HepG2 (cell line): Measurements from ENCODE around the gene NPPB. TPM values are rescaled to one million over a fixed set of nuclear protein-coding genes. Genes with fewer than 3 reads are reported as not detected.
A peak's percentile ranks its signal among the peaks of the same experiment; 100 is the strongest.

Source experiments
- ATAC-seq: fragments of 200-7000 bp; cut with Tn5 transposase; 3 replicates; pipeline ENCODE4 v1.9.1; 2020; ENCODE audit warnings: mild to moderate bottlenecking, moderate library complexity
- Bru-seq: library from RNA; stranded (reverse); fragments of 400-500 nt; gene quantifications from one replicate; lab custom pipeline; 2021; lab: Mats Ljungman, UMichigan
- BruChase-seq, 2 experiments: library from RNA; stranded (reverse); fragments of 400-500 nt; gene quantifications; one replicate each; lab custom pipeline; 2021; lab: Mats Ljungman, UMichigan
- BruUV-seq: library from RNA; stranded (reverse); fragments of 400-500 nt; replicated peaks from 2 replicates; lab custom pipeline; 2021; lab: Mats Ljungman, UMichigan
- CTCF ChIA-PET: fragments of 300-600 bp; formaldehyde crosslinking; extraction: SDS; loops from one replicate; lab custom pipeline; 2021; ENCODE audit warnings: low total read pairs, inconsistent platforms, low intra/inter-chr PET ratio; lab: Yijun Ruan, JAX
- POLR2A ChIA-PET: fragments of 350-600 bp; sonication (Branson Sonifier 250); formaldehyde crosslinking; loops from one replicate; lab custom pipeline; 2020; ENCODE audit warnings: antibody characterized with exemption, inconsistent platforms; lab: Yijun Ruan, JAX
- DNase-seq: peaks from one replicate; pipeline ENCODE4 v3.0.0-alpha.2; 2015; ENCODE audit warnings: low spot score
- FAIRE-seq: peaks from 3 replicates; lab custom pipeline; 2011; peaks lifted over from hg19 to GRCh38; lab: Jason Lieb, UNC
- H2AFZ ChIP-seq: one replicate; pipeline ENCODE4 v1.6.1; 2011; ENCODE audit warnings: low read length, inconsistent platforms
- H3K27ac ChIP-seq: fragments of 300-600 bp; 3 replicates; pipeline ENCODE4 v1.8.0; 2011; ENCODE audit warnings: mixed run types, mild to moderate bottlenecking, mixed read lengths, low read length, inconsistent platforms; ENCODE audit not compliant: insufficient read depth; ENCODE audit errors: extremely low read length
- H3K27me3 ChIP-seq, 2 experiments: fragments of 200-600 bp in 1 of 2; 2 replicates in 1 of 2; 3 replicates in 1 of 2; pipeline versions ENCODE4 v1.6.0 to v1.8.0; 2011; ENCODE audit warnings: low read length in 2 of 2, mild to moderate bottlenecking in 2 of 2, moderate library complexity in 2 of 2, inconsistent platforms in 1 of 2; ENCODE audit not compliant: insufficient read depth in 2 of 2, control insufficient read depth in 1 of 2
- H3K36me3 ChIP-seq, 2 experiments: fragments of 200-600 bp in 1 of 2; replicated peaks in 1 of 2; 2 replicates in 1 of 2; 3 replicates in 1 of 2; pipeline versions ENCODE4 v1.5.1 to v1.8.0; 2011; ENCODE audit warnings: low read length in 2 of 2, inconsistent platforms in 1 of 2; ENCODE audit not compliant: insufficient read depth in 2 of 2, control insufficient read depth in 1 of 2
- H3K4me1 ChIP-seq: 2 replicates; pipeline ENCODE4 v1.5.1; 2012; ENCODE audit warnings: low read length, inconsistent platforms; ENCODE audit not compliant: insufficient read depth
- H3K4me2 ChIP-seq: 2 replicates; pipeline ENCODE4 v1.6.0; 2011; ENCODE audit warnings: low read depth, low read length, inconsistent platforms
- H3K4me3 ChIP-seq, 3 experiments: fragments of 200-600 bp in 1 of 3; sonication (generic), shearing (Covaris generic) in 1 of 3; replicated peaks in 1 of 3; 2 replicates each; pipeline ENCODE4 v1.5.1; 2011 to 2016; ENCODE audit warnings: low read length in 3 of 3, inconsistent platforms in 2 of 3, low read depth in 2 of 3, mild to moderate bottlenecking in 2 of 3, control low read depth in 1 of 3, mixed read lengths in 1 of 3; ENCODE audit not compliant: insufficient read depth in 1 of 3
- H3K79me2 ChIP-seq: one replicate; pipeline ENCODE4 v1.6.1; 2011; ENCODE audit warnings: low read length, inconsistent platforms; ENCODE audit not compliant: insufficient read depth
- H3K9ac ChIP-seq: 2 replicates; pipeline ENCODE4 v1.6.0; 2011; ENCODE audit warnings: mild to moderate bottlenecking, low read depth, low read length, inconsistent platforms; ENCODE audit not compliant: insufficient read depth
- H3K9me3 ChIP-seq: 2 replicates; pipeline ENCODE4 v1.5.1; 2012; ENCODE audit warnings: mild to moderate bottlenecking, low read length
- H4K20me1 ChIP-seq: 2 replicates; pipeline ENCODE4 v1.6.0; 2011; ENCODE audit warnings: inconsistent platforms, mild to moderate bottlenecking, low read length, moderate library complexity; ENCODE audit not compliant: insufficient read depth
- KLF6 ChIP-seq: IDR thresholded peaks from 2 replicates; pipeline ENCODE4 v1.8.0; 2016; ENCODE audit warnings: missing biosample characterization, missing genetic modification reagents
- MAFG ChIP-seq: sonication (generic); formaldehyde crosslinking; IDR thresholded peaks from 2 replicates; pipeline ENCODE4 v1.5.1; 2020; ENCODE audit warnings: mild to moderate bottlenecking, missing genetic modification reagents
- NFE2 ChIP-seq: sonication (generic); formaldehyde crosslinking; IDR thresholded peaks from 2 replicates; pipeline ENCODE4 v1.4.0; 2020; ENCODE audit warnings: missing genetic modification reagents
- NR2F1 ChIP-seq, 2 experiments: fragments of 450-650 bp in 1 of 2; formaldehyde crosslinking in 1 of 2; IDR thresholded peaks; 2 replicates each; pipeline versions ENCODE4 v1.5.0 to v1.6.1; 2016 to 2020; ENCODE audit warnings: mild to moderate bottlenecking in 1 of 2, missing compliant biosample characterization in 1 of 2, missing genetic modification reagents in 1 of 2, moderate library complexity in 1 of 2
- RNF2 ChIP-seq: fragments of 450-650 bp; conservative IDR thresholded peaks from 2 replicates; pipeline ENCODE4 v1.6.1; 2016; ENCODE audit warnings: low read depth
- SMARCC2 ChIP-seq: fragments of 450-650 bp; IDR thresholded peaks from 2 replicates; pipeline ENCODE4 v1.6.1; 2017; ENCODE audit warnings: antibody characterized with exemption, mild to moderate bottlenecking
- THAP11 ChIP-seq: IDR thresholded peaks from 2 replicates; pipeline ENCODE4 v1.6.1; 2016; ENCODE audit warnings: missing biosample characterization, missing genetic modification reagents
- ZBTB46 ChIP-seq: sonication (generic); formaldehyde crosslinking; IDR thresholded peaks from 2 replicates; pipeline ENCODE4 v1.4.0; 2020; ENCODE audit warnings: mild to moderate bottlenecking, missing genetic modification reagents, borderline replicate concordance
- ZNF138 ChIP-seq: sonication (generic); formaldehyde crosslinking; IDR thresholded peaks from 2 replicates; pipeline ENCODE4 v1.5.0; 2020; ENCODE audit warnings: mild to moderate bottlenecking, low read depth, missing genetic modification reagents
- ZNF550 ChIP-seq: sonication (generic); formaldehyde crosslinking; IDR thresholded peaks from 2 replicates; pipeline ENCODE4 v1.4.0; 2020; ENCODE audit warnings: mild to moderate bottlenecking, missing genetic modification reagents, borderline replicate concordance
- ZNF839 ChIP-seq: sonication (generic); formaldehyde crosslinking; IDR thresholded peaks from 2 replicates; pipeline ENCODE4 v1.4.0; 2020; ENCODE audit warnings: missing genetic modification reagents, mild to moderate bottlenecking, borderline replicate concordance
- ZSCAN29 ChIP-seq: sonication (generic); formaldehyde crosslinking; conservative IDR thresholded peaks from 2 replicates; pipeline ENCODE4 v1.4.0; 2020; ENCODE audit warnings: mild to moderate bottlenecking, missing genetic modification reagents
- WGBS: methylation state at CpG from one replicate; pipeline ENCODE4 v1.1.6; 2017; ENCODE audit warnings: low lambda C conversion rate; 5-methylcytosine and 5-hydroxymethylcytosine counted together
- in situ Hi-C: cut with HindIII; loops from 2 replicates; pipeline ENCODE4 v1.10.0; 2017; ENCODE audit warnings: low pct_unique_long_range_greater_than_20kb; ENCODE audit not compliant: extremely low pct_ligation_motif_present
- intact Hi-C: fragments of 100-400 bp; cut with micrococcal nuclease; formaldehyde crosslinking; loops from one replicate; pipeline ENCODE4 v1.10.0; 2022; ENCODE audit not compliant: unreplicated experiment
- long read RNA-seq, 2 experiments: library from RNA in 1 of 2; library from polyadenylated mRNA in 1 of 2; stranded (forward) in 1 of 2; unstranded in 1 of 2; transcript quantifications; one replicate each; pipeline ENCODE4 v2.0.0, GENCODE V29; 2019 to 2022
- polyA minus RNA-seq, 3 experiments: library from RNA; depleted of rRNA, polyadenylated mRNA; stranded (reverse); fragments of >200 nt; gene quantifications; 2 replicates each; pipeline ENCODE4 v1.2.3, GENCODE V29; 2011; ENCODE audit warnings: low replicate concordance in 1 of 3
- polyA plus RNA-seq, 8 experiments: library from polyadenylated mRNA; depleted of rRNA in 3 of 8; stranded (reverse) in 7 of 8; unstranded in 1 of 8; fragments of >200 nt; fragmentation: Illumina TruSeq in 4 of 8; extraction: Trizol in 4 of 8; gene quantifications; 2 replicates each; pipeline versions ENCODE4 v1.2.1 to v1.2.3, GENCODE V29; 2011 to 2016; ENCODE audit warnings: low read depth in 4 of 8, missing spikeins in 1 of 8, mixed read lengths in 1 of 8; ENCODE audit not compliant: insufficient read depth in 1 of 8
- total RNA-seq, 5 experiments: library from RNA; depleted of rRNA; stranded (reverse); fragments of >200 nt; fragmentation: Illumina TruSeq; extraction: Trizol; gene quantifications; 2 replicates each; pipeline ENCODE4 v1.2.3, GENCODE V29; 2016; ENCODE audit warnings: low read depth in 1 of 5
- TF ChIP-seq, protein P1 (sequence below): sonication (generic); formaldehyde crosslinking; IDR thresholded peaks from 2 replicates; pipeline ENCODE4; 2020; ENCODE audit warnings: missing genetic modification reagents, mild to moderate bottlenecking, borderline replicate concordance
- TF ChIP-seq, protein P2 (sequence below): sonication (generic); formaldehyde crosslinking; IDR thresholded peaks from 2 replicates; pipeline ENCODE4 v1.8.0; 2022; ENCODE audit warnings: missing genetic modification reagents, mild to moderate bottlenecking, borderline replicate concordance

NPPB gene
- total RNA-seq (2016; rRNA removed; fragmentation: Illumina TruSeq; extraction: Trizol) (not detected in 2 replicates), polyA plus RNA-seq (2011; rRNA removed) (1.9 and 3.7 TPM in 2 replicates), polyA minus RNA-seq (2011; rRNA and poly(A)+ RNA removed; ENCODE audit: low replicate concordance) (0.56 TPM in 1 of 2 replicates, not detected in the other), Bru-seq, nascent RNA (percentile 19 among the genes with signal in this experiment), BruChase-seq, experiment 1, labeled RNA remaining after a 6-hour chase (percentile 32 among the genes with signal in this experiment), BruChase-seq, experiment 2, labeled RNA remaining after a 2-hour chase (not detected)
- total RNA-seq (2016; cell fraction: cytosol; rRNA removed; fragmentation: Illumina TruSeq; extraction: Trizol; ENCODE audit: low read depth), result not detected in 2 replicates
- 0.24 TPM in 1 of 2 replicates, not detected in the other for total RNA-seq (2016; cell fraction: insoluble cytoplasmic fraction; rRNA removed; fragmentation: Illumina TruSeq; extraction: Trizol)
- total RNA-seq (2016; cell fraction: membrane; rRNA removed; fragmentation: Illumina TruSeq; extraction: Trizol), result not detected in 2 replicates
- total RNA-seq (2016; cell fraction: nucleus; rRNA removed; fragmentation: Illumina TruSeq; extraction: Trizol), result not detected in 2 replicates
- 2.1 TPM in 2 replicates for polyA plus RNA-seq (2011; cell fraction: cytosol; rRNA removed)
- polyA plus RNA-seq (2011; cell fraction: nucleus; rRNA removed), result 0.90 and 2.1 TPM in 2 replicates
- 0.77 and 4.3 TPM in 2 replicates for polyA plus RNA-seq (2012)
- not detected in 2 replicates for polyA plus RNA-seq (2016; cell fraction: cytosol; fragmentation: Illumina TruSeq; extraction: Trizol; ENCODE audit: low read depth)
- polyA plus RNA-seq (2016; cell fraction: insoluble cytoplasmic fraction; fragmentation: Illumina TruSeq; extraction: Trizol; ENCODE audit: low read depth), result not detected in 2 replicates
- polyA plus RNA-seq (2016; cell fraction: membrane; fragmentation: Illumina TruSeq; extraction: Trizol; ENCODE audit: low read depth), result not detected in 2 replicates
- polyA plus RNA-seq (2016; cell fraction: nucleus; fragmentation: Illumina TruSeq; extraction: Trizol; ENCODE audit: insufficient read depth, low read depth), result 0.79 and 0.81 TPM in 2 replicates
- polyA minus RNA-seq (2011; cell fraction: cytosol; rRNA and poly(A)+ RNA removed), result 2.6 TPM in 1 of 2 replicates, not detected in the other
- polyA minus RNA-seq (2011; cell fraction: nucleus; rRNA and poly(A)+ RNA removed), result not detected in 2 replicates
- long read RNA-seq, experiment 1, result 0 reads
- long read RNA-seq, experiment 2, result 0 reads

GRCh38 chr1:11858613-11858967 lies at the start of gene NPPB:
Gene NPPB, minus strand, starts transcription at chr1:11858945. Its CDS starts 112 bp downstream, at chr1:11858833.
- POLR2A ChIA-PET, result no interaction called here
- Histone ChIP-seq H3K9ac (no peak within 1 kb of the TSS), H3K9me3 (no peaks in the 10 kb centered on the region), H3K27ac (no peak within 1 kb of the TSS), H2AFZ (no peak within 1 kb of the TSS), H3K79me2 (no peaks in the 10 kb centered on the region), H3K4me1 (no peaks in the 10 kb centered on the region), H3K27me3 (peaks cover 2 to 28% of the 10 kb centered on the region in 2 experiments; a peak in 4 of 5 replicates), H3K4me3 (peak within 1 kb of the TSS in 2 of 3 experiments; percentile 17 to 51; a peak in 2 of 6 replicates), H3K4me2 (peak within 1 kb of the TSS; percentile 47), H3K36me3 (no peaks in the 10 kb centered on the region), H4K20me1 (no peaks in the 10 kb centered on the region)
- FAIRE-seq, result no peak
- ATAC-seq, result no peak
- intact Hi-C loops (no loop called here), in situ Hi-C loops (no loop called here)
- CTCF ChIA-PET, result no interaction called here
- no TSS peak for BruUV-seq
- 14% methylated on average over 7 of the region's 16 CpGs for WGBS
- DNase-seq, result no peak
- TF ChIP-seq ZNF138 (CRISPR knock-in tag) (no peak), THAP11 (CRISPR knock-in tag) (no peak), RNF2 (no peak), NR2F1 (CRISPR knock-in tag; IDR thresholded peaks at IDR 0.05) (no peak), ZBTB46 (CRISPR knock-in tag) (no peak), ZSCAN29 (no peak), MAFG (no peak), ZNF550 (no peak), ZNF839 (CRISPR knock-in tag) (no peak), SMARCC2 (no peak), KLF6 (CRISPR knock-in tag) (no peak), NFE2 (CRISPR knock-in tag) (no peak)
- TF ChIP-seq, protein P1, sequence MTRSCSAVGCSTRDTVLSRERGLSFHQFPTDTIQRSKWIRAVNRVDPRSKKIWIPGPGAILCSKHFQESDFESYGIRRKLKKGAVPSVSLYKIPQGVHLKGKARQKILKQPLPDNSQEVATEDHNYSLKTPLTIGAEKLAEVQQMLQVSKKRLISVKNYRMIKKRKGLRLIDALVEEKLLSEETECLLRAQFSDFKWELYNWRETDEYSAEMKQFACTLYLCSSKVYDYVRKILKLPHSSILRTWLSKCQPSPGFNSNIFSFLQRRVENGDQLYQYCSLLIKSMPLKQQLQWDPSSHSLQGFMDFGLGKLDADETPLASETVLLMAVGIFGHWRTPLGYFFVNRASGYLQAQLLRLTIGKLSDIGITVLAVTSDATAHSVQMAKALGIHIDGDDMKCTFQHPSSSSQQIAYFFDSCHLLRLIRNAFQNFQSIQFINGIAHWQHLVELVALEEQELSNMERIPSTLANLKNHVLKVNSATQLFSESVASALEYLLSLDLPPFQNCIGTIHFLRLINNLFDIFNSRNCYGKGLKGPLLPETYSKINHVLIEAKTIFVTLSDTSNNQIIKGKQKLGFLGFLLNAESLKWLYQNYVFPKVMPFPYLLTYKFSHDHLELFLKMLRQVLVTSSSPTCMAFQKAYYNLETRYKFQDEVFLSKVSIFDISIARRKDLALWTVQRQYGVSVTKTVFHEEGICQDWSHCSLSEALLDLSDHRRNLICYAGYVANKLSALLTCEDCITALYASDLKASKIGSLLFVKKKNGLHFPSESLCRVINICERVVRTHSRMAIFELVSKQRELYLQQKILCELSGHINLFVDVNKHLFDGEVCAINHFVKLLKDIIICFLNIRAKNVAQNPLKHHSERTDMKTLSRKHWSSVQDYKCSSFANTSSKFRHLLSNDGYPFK, result no peak
- TF ChIP-seq, protein P2, sequence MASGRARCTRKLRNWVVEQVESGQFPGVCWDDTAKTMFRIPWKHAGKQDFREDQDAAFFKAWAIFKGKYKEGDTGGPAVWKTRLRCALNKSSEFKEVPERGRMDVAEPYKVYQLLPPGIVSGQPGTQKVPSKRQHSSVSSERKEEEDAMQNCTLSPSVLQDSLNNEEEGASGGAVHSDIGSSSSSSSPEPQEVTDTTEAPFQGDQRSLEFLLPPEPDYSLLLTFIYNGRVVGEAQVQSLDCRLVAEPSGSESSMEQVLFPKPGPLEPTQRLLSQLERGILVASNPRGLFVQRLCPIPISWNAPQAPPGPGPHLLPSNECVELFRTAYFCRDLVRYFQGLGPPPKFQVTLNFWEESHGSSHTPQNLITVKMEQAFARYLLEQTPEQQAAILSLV (CRISPR knock-in tag), result no peak
